GM19099 (cell line): Measurements from ENCODE around the gene SERHL2.
A peak's percentile ranks its signal among the peaks of the same experiment; 100 is the strongest.

Source experiments
- POLR2A ChIP-seq: IDR thresholded peaks from 3 replicates; pipeline ENCODE4 v1.6.1; 2011; ENCODE audit warnings: low read depth; ENCODE audit not compliant: insufficient read length; ENCODE audit errors: extremely low read depth

The SERHL2 gene

GRCh38 chr22:42553475-42554361 lies at the start of gene SERHL2:
SERHL2 (plus strand) TSS chr22:42553956; CDS start chr22:42554021, 65 bp downstream.
- TF ChIP-seq POLR2A: peak; percentile 10

- no peak for TF ChIP-seq POLR2A
Observed at GRCh38 chr22:42509548-42509947, 44.2 kb upstream of the SERHL2 start.

- TF ChIP-seq POLR2A: peak; percentile 17
Observed at GRCh38 chr22:42511401-42511891, 42.3 kb upstream of the SERHL2 start.

GRCh38 chr22:42515896-42516295 lies 37.9 kb upstream of the SERHL2 start:
- no peak for TF ChIP-seq POLR2A

- TF ChIP-seq POLR2A: peak; percentile 87
Observed at GRCh38 chr22:42519525-42520401, 34.0 kb upstream of the SERHL2 start, which contains the start of gene RRP7A. RRP7A (minus strand) TSS chr22:42519796; CDS start chr22:42519786, 10 bp downstream.

GRCh38 chr22:42521228-42521546 lies 32.6 kb upstream of the SERHL2 start:
- no peak for TF ChIP-seq POLR2A

- no peak for TF ChIP-seq POLR2A
Observed at GRCh38 chr22:42522546-42522945, 31.2 kb upstream of the SERHL2 start.

GRCh38 chr22:42528591-42529307 lies 25.0 kb upstream of the SERHL2 start:
- no peak for TF ChIP-seq POLR2A

- peak; percentile 38 for TF ChIP-seq POLR2A
Observed at GRCh38 chr22:42533638-42533977, 20.1 kb upstream of the SERHL2 start.

- TF ChIP-seq POLR2A: no peak
Observed at GRCh38 chr22:42536166-42536565, 17.6 kb upstream of the SERHL2 start.

- TF ChIP-seq POLR2A: no peak
Observed at GRCh38 chr22:42544686-42545085, 9.1 kb upstream of the SERHL2 start.

- TF ChIP-seq POLR2A: no peak
Observed at GRCh38 chr22:42547562-42547961, 6.2 kb upstream of the SERHL2 start.

- TF ChIP-seq POLR2A: no peak
Observed at GRCh38 chr22:42548597-42549330, 5.0 kb upstream of the SERHL2 start.

GRCh38 chr22:42549331-42550060 lies 4.3 kb upstream of the SERHL2 start:
- no peak for TF ChIP-seq POLR2A

- TF ChIP-seq POLR2A: no peak
Observed at GRCh38 chr22:42560381-42560780, 6.6 kb downstream of the SERHL2 start.
